Heart right ventricle (tissue), 16 donors: ENCODE data around the gene NPPC. TPM values are rescaled to one million over a fixed set of nuclear protein-coding genes. Genes with fewer than 3 reads are reported as not detected.
"Not testable (repeated sequence)": the region's sequence is repeated elsewhere in the genome, so short reads cannot be mapped to it uniquely, and the experiment has no call there.

Experiments used
- ATAC-seq, 8 donors: fragments of 200-7000 bp; cut with Tn5 transposase; one replicate each; pipeline ENCODE4 v1.9.1; 2020; ENCODE audit warnings: mild to moderate bottlenecking in 8 of 8, moderate library complexity in 8 of 8, moderate number of reproducible peaks in 1 of 8
- DNase-seq, 2 donors: peaks; one replicate each; pipeline ENCODE4 v3.0.0-alpha.2; 2020
- H3K27ac ChIP-seq, 10 donors: fragments of 200-600 bp; sonication (generic) in 2 of 10; one replicate each; pipeline versions ENCODE4 v1.5.0 to v1.8.0; 2020 to 2022; ENCODE audit warnings: mild to moderate bottlenecking in 3 of 10
- H3K27me3 ChIP-seq, 7 donors: fragments of 200-600 bp; one replicate each; pipeline ENCODE4 v1.8.0; 2021 to 2022; ENCODE audit warnings: mild to moderate bottlenecking in 2 of 7
- H3K36me3 ChIP-seq, 9 donors: fragments of 200-600 bp; sonication (generic) in 1 of 9; one replicate each; pipeline versions ENCODE4 v1.5.0 to v1.8.0; 2020 to 2022; ENCODE audit warnings: mild to moderate bottlenecking in 2 of 9
- H3K4me1 ChIP-seq, 9 donors: fragments of 200-600 bp; sonication (generic) in 1 of 9; one replicate each; pipeline versions ENCODE4 v1.5.0 to v1.8.0; 2020 to 2022; ENCODE audit warnings: mild to moderate bottlenecking in 4 of 9
- H3K4me3 ChIP-seq, 10 donors: fragments of 200-600 bp; sonication (generic) in 2 of 10; one replicate each; pipeline versions ENCODE4 v1.5.0 to v1.8.0; 2020 to 2022; ENCODE audit warnings: mild to moderate bottlenecking in 7 of 10, moderate library complexity in 2 of 10
- H3K9me3 ChIP-seq, 11 donors: fragments of 200-600 bp in 10 of 11; sonication (generic) in 2 of 11; one replicate each; pipeline versions ENCODE4 v1.5.0 to v1.8.0; 2013 to 2022; ENCODE audit warnings: mild to moderate bottlenecking in 2 of 11, control low read depth in 1 of 11, moderate library complexity in 1 of 11
- CTCF ChIP-seq, 9 donors: fragments of 200-600 bp; sonication (generic) in 2 of 9; IDR thresholded peaks; one replicate each; pipeline versions ENCODE4 v1.5.0 to v1.8.0; 2021 to 2022; ENCODE audit warnings: antibody characterized with exemption in 9 of 9, mild to moderate bottlenecking in 5 of 9, moderate library complexity in 1 of 9
- WGBS, 2 donors: extraction: QIAGEN DNeasy Blood & Tissue Kit; methylation state at CpG; one replicate each; pipeline ENCODE4 v1.1.7; 2013; ENCODE audit warnings: inconsistent platforms in 1 of 2; 5-methylcytosine and 5-hydroxymethylcytosine counted together
- intact Hi-C, 10 donors: fragments of 100-400 bp; cut with DNase I; formaldehyde crosslinking; loops; one replicate each; pipeline versions ENCODE4 v1.11.1 to v1.14.2; 2022
- polyA plus RNA-seq, 2 donors: library from polyadenylated mRNA; stranded (reverse); fragments of 200-250 nt; gene quantifications; one replicate each; pipeline ENCODE4 v1.2.3, GENCODE V29; 2013
- total RNA-seq, 10 donors: library from RNA; stranded (reverse); fragmentation: NEBNext Ultra II Directional in 3 of 10; extraction: Animal tissue kit (Norgen Biotek cat#: 25700) in 3 of 10; gene quantifications; one replicate each; pipeline versions ENCODE4 v1.2.1 to v1.2.4, GENCODE V29; 2021 to 2023
- donor health status: Arrhythmogenic right ventricular cardiomyopathy.
- donor health status: ischemic (EF 13 %, LVEDD 7.1; RV severe dilation, severe dysfunction).
- donor health status: healthy with polysubstance abuse.
- donor health status: DM: no; HTN: yes; CAD: no.
- donor health status: DM: no; HTN: no; CAD: no.
- donor health status: ischemic (EF 25% LVEDD 6.9; RV normal size, moderate dysfunction).
- donor health status: ischemic (EF 25% LVEDD 5.7; RV mildly dilated, moderate dysfunction).
- donor health status: healthy.
- donor health status: DM: yes; HTN: yes; CAD: no.
- donor health status: Ischemic cardiomyopathy.
- donor health status: ischemic (EF 35%, LVEDD 5.7; RV mildly dilated, moderate dysfunction).
- donor health status: nonischemic (EF 11% LVEDD 7.7; RV severe dilation, severe dysfunction).
- donor health status: DM: yes; HTN: yes; CAD: no.
- donor health status: PGD.
- donor health status: ischemic (EF 29% LVEDD 5.4; RV normal size, mild dysfunction).
- donor health status: nonischemic (EF 23%, LVEDD 6.1; RV moderate dilation, normal function).

Gene NPPC
- total and polyA plus RNA-seq, 12 donors, result 0.28 to 8.7 (median 2.4) TPM

- TF ChIP-seq CTCF (IDR thresholded peaks at IDR 0.05), result no peak
- 76 to 88% methylated on average over 4 of the region's 4 CpGs for WGBS, 2 donors
Observed at GRCh38 chr2:231957913-231958763, 31.9 kb upstream of the NPPC start.

GRCh38 chr2:231955758-231956472 is 29.7 kb upstream of the NPPC start:
- no peak for DNase-seq
- Histone ChIP-seq H3K36me3 (no peaks in the 10 kb centered on the region), H3K4me3 (no peak overlapping the region), H3K4me1 (peaks cover 2 to 6% (median 3%) of the 10 kb centered on the region in 9 donors), H3K27ac (no peak overlapping the region), H3K27me3 (peaks cover 0 to 13% (median 0%) of the 10 kb centered on the region in 7 donors), H3K9me3 (peaks cover 0 to 8% (median 0%) of the 10 kb centered on the region in 11 donors)
- intact Hi-C loops, result no loop called here
- 96 to 98% methylated on average over 8 of the region's 8 CpGs for WGBS, 2 donors
- TF ChIP-seq CTCF (IDR thresholded peaks at IDR 0.05), result no peak
- no peak for ATAC-seq

More at GRCh38 chr2:231957913-231958763, 31.9 kb upstream of the NPPC start:
- Histone ChIP-seq H3K27me3 (peaks cover 0 to 3% (median 0%) of the 10 kb centered on the region in 7 donors), H3K36me3 (no peaks in the 10 kb centered on the region), H3K4me3 (no peak overlapping the region), H3K4me1 (peaks cover 5 to 19% (median 17%) of the 10 kb centered on the region in 9 donors), H3K9me3 (no peaks in the 10 kb centered on the region), H3K27ac (no peak overlapping the region)
- intact Hi-C loops, result no loop called here
- no peak for ATAC-seq
- no peak for DNase-seq

GRCh38 chr2:231951452-231952035 is 25.3 kb upstream of the NPPC start:
- ATAC-seq, result no peak
- no peak overlapping the region for H3K27ac ChIP-seq
- peaks cover 0 to 8% (median 0%) of the 10 kb centered on the region in 11 donors for H3K9me3 ChIP-seq
- H3K36me3 ChIP-seq, result no peaks in the 10 kb centered on the region
- TF ChIP-seq CTCF (IDR thresholded peaks at IDR 0.05), result no peak
- H3K4me1 ChIP-seq, result no peaks in the 10 kb centered on the region
- WGBS, 2 donors, result 94 to 95% methylated on average over 2 of the region's 2 CpGs
- H3K27me3 ChIP-seq, result peaks cover 0 to 16% (median 0%) of the 10 kb centered on the region in 7 donors
- intact Hi-C loops, result no loop called here
- H3K4me3 ChIP-seq, result no peak overlapping the region
- DNase-seq, result no peak

- intact Hi-C loops, result no loop called here
- DNase-seq (no peak), ATAC-seq (no peak)
- Histone ChIP-seq H3K27me3 (peaks cover 0 to 14% (median 0%) of the 10 kb centered on the region in 7 donors), H3K4me3 (no peak overlapping the region), H3K9me3 (peaks cover 0 to 8% (median 0%) of the 10 kb centered on the region in 11 donors), H3K36me3 (no peaks in the 10 kb centered on the region), H3K4me1 (no peaks in the 10 kb centered on the region), H3K27ac (no peak overlapping the region)
- no peak for TF ChIP-seq CTCF (IDR thresholded peaks at IDR 0.05)
- 92 to 93% methylated on average over 7 of the region's 7 CpGs for WGBS, 2 donors
Observed at GRCh38 chr2:231947694-231948093, 21.5 kb upstream of the NPPC start.

GRCh38 chr2:231947112-231947511 is 20.9 kb upstream of the NPPC start:
- peaks cover 0 to 13% (median 0%) of the 10 kb centered on the region in 7 donors for H3K27me3 ChIP-seq
- H3K4me1 ChIP-seq, DNase-seq, H3K36me3 ChIP-seq, H3K9me3 ChIP-seq, H3K4me3 ChIP-seq, H3K27ac ChIP-seq, intact Hi-C loops, ATAC-seq: not testable (repeated sequence)
- 88 to 89% methylated on average over 11 of the region's 11 CpGs for WGBS, 2 donors
